Suppressor macrophage treated with lipopolysaccharide for 4 hours (primary cell): Measurements from ENCODE around the gene GSTA4.
"Not testable (repeated sequence)": the region's sequence is repeated elsewhere in the genome, so short reads cannot be mapped to it uniquely, and the experiment has no call there.

Source experiments
- DNase-seq: peaks from one replicate; pipeline ENCODE4 v3.0.0-alpha.2; 2020

Gene GSTA4

DNA sequence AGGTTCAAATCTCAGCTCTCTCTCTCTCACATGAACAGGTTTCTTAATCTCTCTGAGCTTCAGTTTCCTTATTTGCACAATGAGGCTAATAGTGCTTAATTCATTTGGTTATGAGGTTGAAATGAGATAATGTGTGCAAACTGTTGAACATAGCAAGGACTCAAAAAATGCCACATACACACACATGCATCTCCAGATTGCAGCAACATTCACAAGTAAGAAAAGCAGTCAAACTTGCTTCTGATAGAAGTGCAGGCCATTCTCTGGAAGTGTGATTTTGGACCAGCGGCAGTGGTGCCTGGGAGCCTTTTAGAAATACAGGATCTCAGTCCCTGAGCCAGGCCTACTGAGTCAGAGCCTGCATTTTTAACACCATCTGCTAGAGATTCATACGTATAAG, 25.7 kb downstream of the GSTA4 start:
- DNase-seq, result no peak

DNA sequence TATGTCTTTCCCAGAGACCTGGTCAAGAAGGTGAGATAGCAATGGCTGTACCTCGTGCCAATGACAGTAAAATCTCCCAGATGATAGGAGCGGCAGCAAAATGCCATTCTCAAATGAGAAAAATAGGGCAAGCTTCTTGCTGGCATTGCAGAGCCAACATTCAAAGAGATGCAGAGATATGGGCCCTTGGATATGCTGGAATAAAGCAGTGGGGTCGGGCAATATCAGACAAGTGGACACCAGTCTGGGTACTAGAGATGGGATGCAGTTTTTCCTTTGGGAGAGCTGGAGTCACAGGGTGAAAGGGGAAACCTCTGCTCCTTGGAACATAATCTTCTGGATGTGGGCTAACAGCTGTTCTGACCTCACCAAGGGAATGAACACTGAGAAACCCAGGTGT, 29.0 kb downstream of the GSTA4 start:
- DNase-seq, result no peak

DNA sequence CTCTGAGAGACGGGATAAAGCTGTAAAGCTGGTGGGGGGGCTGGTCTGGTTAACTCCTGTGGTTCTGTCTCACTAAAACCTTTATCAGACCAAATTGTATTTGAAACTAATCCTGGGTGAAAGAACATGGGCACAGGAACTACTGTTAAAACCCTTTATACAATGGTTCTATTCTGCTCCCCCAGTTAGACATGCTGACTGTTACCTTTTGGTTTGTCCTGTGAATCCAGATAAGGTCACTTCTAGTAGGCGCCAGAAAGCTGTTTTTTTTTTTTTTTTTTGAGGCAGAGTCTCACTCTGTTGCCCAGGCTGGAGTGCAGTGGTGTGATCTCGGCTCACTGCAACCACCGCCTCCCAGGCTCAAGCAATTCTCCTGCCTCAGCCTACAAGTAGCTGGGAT, 29.7 kb downstream of the GSTA4 start:
- DNase-seq, result no peak

DNA sequence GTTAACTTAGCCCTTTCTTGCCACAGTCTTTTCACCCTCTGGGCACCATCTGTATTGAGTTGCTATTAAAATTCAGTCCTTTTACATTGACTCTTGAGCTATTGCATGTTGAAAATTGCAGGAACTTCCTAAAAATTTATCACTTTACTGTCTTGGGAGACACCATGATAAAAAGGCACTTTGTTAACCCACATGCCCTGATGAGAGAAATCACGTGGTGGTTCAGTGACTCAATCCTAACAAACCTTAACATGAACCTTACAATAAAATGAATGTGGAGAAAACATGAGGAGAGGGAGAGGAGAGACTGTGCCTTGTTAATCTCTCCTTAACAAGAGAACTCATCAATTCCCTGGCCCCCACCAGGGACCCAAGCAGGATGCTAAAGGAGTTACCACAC, 30.8 kb downstream of the GSTA4 start:
- DNase-seq, result no peak

DNA sequence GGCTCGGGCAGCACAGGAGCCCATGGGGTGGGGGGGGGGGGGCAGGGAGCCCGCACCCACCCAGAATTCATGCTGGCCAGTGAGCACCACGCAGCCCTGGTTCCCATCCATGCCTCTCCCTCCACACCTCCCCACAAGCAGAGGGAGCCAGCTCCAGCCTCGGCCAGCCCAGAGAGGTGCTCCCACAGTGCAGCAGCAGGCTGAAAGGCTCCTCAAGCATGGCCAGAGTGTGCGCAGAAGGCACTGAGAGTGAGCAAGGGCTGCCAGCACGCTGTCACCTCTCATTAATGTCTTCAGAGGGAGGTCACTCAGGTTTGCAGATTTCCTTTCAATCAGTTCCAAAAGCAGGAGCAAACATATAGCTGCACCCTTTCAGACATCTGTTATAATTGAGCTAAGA, 32.4 kb downstream of the GSTA4 start:
- DNase-seq, result no peak

DNA sequence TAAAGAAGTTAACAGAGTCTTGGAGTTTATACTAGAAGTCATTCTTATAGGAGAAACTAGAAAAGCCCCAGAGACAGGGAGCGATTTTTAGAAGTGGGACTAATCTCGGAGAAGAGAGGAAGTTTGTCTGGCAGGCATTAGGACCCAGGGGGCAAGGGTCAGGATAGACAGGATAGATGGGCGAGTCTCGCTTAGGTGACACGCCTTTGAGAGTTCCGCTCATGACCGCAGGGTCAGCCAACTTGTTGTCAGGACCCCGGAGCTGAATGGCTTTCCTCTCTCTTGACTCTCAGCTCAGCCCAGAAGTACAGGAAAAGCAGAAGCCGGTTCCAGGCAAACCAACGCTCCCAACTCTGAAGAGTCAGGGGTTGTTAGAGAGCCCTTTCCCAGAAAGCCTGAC, 34.1 kb downstream of the GSTA4 start:
- not testable (repeated sequence) for DNase-seq

DNA sequence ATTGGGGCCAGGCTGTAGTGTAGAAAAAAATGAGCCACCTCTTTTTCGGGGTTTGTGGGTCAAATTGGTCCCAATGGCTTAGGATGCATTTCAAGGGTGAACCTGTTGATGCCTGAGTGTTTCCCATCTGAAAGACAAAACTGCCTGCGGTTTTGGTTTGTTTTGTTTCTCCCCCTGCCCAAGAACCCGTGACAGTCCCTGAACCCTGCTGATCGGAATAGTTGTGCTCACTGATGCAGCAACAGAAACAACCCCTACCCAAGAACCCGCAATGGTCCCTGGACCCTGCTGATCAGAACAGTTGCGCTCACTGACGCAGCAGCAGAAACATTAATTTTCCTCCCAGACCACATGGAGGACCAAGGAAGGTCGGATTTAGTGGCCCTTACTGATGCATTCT, 34.9 kb downstream of the GSTA4 start:
- DNase-seq, result not testable (repeated sequence)

DNA sequence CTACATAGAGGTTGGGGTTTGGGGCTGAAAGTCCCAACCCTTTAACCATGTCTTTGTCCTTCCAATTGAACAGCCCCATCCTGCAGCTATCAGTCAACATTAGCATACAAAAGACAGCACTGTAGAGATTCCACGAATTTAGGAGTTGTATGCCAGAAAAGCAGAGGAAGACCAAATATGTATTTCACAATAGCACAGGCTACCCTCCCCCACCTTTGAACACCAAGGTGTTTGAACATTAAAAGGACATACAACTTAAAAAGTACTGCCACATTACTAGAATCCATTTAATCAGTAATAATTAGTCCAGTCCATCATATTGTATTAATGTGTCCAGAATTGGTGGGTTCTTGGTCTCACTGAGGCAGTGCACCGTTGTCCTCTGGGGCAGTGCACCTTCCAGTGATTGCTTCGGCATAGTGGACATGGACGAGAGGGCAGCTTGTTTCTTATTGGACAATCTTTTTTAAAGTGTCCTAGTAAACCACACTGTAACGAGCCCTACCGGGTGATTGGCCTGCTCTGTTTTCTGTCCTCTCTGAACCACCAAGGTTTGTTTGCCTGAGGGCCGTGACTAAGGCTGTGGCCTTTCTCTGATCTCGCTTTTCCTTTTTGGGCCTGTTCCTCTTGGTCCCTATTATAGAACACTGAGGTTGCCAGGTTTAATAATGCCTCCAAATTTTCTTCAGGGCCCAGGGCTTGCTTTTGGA, 36.4 kb downstream of the GSTA4 start:
- DNase-seq, result no peak

DNA sequence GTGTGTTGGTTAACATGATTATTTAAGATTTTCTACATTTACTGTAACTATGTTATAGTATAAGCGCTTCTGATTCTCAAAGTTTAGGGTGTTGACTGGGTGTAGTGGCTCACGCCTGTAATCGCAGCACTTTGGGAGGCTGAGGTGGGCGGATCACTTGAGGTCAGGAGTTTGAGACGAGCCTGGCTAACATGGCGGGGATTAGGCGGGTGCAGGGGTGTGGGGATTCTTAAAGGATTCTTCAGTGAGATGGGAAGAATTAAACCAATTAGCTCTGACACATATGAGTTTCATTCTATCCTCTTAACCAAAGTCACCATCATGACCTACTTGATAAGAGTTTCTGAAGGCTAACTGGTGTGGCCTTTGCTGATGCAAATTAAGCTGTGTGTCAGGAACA, 39.2 kb downstream of the GSTA4 start:
- no peak for DNase-seq

DNA sequence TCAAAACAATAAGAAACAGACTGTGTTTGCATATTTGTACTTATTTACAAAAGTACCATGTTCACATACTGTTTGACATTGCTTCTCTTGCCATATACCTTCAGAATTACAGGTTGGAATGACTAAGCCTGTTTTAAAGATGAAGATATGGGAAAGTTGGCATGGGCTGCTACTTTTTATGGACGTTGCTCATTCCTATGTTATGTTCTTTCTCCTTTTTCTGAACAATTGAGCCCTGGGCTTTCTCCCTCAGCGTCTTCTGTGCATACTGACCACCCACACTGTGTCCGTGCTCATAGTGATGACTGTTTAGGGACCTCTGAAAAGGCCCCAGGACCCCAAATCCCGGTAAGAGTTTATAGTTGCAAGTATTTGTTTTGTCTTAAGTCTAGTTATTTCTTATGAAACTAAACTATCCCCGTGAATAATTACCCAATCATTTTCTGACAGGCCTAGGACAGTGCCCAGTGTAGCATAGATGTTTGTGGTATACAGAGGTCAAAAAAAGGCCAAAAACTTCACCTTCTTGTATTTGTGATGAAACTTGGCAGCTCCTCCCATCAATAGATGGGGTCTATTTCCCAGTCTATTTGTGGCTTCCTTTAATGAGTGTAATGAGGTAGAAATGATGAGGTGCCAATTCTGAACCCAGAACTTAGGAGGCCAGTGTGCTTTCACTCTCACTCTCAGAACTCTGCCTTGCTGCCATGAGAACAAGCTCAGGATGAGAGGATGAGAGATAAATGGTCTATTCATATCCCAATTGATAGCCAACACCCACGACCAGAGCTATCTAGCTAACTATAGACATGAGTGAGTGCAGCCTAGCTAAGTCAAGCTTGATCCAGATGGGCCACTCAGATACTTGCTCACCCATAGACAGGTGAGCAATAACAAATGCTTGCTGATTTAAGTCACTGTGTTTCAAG, 40.9 kb downstream of the GSTA4 start:
- no peak for DNase-seq

DNA sequence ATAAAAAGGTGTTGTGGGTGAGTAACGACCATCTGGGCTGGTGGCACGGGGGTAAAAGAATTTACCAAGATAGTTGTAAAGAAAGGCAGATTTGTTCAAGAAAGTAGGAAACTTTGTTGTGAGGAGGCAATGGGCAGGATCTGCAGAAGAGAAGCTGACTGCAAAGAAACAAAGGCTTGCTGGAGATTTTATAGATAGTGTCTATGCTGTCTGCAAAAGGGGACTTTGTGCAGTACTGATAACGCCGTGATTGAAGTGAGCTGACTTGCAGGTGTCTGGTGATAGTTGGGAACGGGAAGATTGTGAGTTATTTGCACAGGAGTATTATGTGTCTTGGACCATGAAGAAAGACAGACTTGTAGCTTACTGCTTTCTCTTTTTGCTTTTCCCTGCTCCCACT, 48.8 kb downstream of the GSTA4 start:
- no peak for DNase-seq

DNA sequence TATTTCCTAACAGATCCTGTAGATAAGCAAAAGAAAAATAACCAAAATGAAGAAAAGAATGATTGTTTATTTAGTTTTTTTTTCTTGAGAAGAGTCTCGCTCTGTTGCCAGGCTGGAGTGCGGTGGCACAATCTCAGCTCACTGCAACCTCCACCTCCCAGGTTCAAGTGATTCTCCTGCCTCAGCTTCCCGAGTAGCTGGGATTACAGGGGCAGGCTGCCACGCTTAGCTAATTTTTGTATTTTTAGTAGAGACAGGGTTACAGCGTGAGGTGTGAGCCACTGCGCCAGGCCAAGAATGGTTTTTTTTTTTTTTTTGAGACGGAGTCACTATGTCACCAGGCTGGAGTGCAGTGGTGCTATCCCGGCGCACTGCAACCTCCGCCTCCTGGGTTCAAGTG, 52.3 kb downstream of the GSTA4 start:
- not testable (repeated sequence) for DNase-seq

DNA sequence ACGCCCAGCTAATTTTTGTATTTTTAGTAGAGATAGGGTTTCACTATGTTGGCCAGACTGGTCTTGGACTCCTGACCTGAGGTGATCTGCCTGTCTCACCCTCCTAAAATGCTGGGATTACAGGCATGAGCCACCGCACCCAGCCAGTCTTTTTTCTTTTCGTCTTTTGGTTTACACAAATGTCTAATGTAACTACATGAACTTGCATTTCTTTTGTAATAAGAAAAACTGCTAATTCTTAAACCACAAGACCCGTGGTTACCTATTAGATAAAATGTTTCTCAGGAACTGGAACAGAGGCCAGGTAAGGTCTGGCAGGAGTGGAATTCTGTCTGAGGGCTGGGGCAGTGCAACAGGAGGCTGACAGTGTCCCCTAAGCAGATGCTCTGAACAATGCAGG, 52.9 kb downstream of the GSTA4 start:
- no peak for DNase-seq

DNA sequence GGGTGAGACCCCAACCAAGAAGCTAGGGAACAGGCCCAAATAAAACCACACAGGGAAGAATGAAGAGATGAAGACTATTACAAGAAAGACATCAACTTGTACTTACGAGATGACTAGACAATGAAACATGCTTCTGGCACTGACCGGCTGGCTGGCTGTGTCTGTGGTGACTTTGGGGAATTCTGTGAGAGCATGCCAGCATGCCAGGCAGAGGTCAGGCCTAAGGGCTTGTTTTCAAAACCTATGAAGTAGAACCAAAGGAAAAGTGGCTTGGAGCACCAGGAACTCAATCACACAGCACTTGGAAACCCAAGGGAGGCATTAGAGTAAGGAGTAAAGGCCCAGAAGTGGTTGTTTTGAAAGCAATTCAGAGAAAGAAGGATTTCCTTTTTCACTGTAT, 57.2 kb downstream of the GSTA4 start:
- no peak for DNase-seq

DNA sequence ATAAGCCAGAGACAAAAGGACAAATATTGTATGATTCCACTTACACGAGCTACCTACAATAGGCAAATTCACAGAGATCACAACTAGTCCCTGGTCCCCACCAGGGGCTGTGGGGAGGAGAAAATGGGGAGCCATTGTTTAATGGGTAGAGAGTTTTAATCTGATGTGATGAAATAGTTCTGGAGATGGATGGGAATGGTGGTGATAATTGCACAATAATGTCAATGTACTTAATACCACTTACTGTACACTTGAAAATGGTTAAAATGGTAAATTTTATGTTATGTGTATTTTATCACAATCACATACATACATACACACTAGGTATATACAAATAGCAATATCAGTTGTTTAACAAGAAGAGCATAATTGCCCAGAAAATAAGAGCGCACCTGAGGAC, 61.3 kb downstream of the GSTA4 start:
- DNase-seq, result no peak

DNA sequence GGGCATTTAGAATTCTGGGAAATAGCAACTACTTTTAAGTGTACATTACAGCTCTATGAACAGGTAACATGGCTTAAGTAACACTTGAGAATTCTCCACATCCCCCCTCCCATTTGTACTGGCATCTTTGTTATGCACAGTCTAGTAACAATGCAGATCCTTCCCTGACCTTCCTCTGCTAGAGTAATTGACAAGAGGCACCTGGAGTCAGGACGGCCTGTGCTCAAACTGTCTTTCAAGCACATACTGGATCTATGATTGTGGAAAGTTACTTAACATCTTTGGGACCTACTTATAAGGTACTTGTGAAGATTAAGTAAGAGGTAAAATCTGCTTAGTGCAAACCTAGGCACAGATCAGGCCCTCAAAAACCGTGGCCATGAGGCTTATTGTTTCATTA, 63.7 kb downstream of the GSTA4 start:
- no peak for DNase-seq

DNA sequence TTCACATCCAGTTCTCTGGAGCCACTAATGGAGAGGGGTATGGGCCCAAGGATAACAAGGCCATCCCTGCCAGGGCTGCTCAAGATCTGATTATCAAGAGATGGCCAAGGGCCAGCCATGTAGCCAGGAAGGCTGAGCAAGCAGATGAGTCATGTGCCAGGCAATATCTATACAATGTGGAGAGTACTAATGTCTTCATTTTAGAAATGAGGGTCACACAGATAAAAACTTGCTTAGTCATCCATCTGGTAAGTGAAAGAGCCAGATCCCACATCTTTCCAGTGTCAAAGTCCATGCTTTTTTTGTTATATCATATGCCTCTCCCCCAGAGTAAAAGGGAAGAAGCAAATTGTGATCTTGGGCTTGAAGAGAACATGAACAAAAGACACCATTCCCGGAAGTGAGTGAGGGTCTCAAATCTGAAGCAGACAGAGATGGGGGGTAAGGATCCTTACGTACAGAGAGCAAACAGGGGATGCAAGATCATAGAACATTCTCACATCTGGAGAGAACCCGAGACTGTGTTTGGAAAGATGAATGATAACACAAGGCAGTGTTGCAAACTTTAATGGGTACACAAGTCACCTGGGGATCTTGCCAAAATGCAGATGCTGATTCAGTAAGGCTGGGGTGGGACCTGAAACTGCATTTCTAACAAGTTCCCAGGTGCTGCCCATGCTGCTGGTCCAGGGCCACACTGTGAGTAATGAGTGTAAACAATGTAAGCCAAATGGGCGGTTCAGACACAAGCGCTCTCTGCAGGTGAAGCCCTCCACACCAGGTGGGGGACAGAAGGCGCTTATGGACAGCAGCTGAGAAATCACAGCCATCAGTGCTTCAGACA, 65.5 kb downstream of the GSTA4 start:
- DNase-seq, result no peak
